ENCODE results near the gene AMN.
A peak's percentile ranks its signal among the peaks of the same experiment; 100 is the strongest.

The AMN gene

GRCh38 chr14:102903248-102903888 lies 19.1 kb upstream of the AMN start:
- H3K36me3 Mint-ChIP-seq = peaks cover 40% of the 10 kb centered on the region
- H3K4me3 Mint-ChIP-seq = no peak overlapping the region
- no peaks in the 10 kb centered on the region for H3K27me3 Mint-ChIP-seq
- peaks cover 41% of the 10 kb centered on the region for H3K4me1 Mint-ChIP-seq
- H3K27ac Mint-ChIP-seq = peak overlapping the region; percentile 88
- H3K9me3 Mint-ChIP-seq = no peaks in the 10 kb centered on the region
- CTCF ChIA-PET = no interaction called here
- no peak for DNase-seq

- H3K4me3 Mint-ChIP-seq = no peak overlapping the region
- H3K27me3 Mint-ChIP-seq = no peaks in the 10 kb centered on the region
- H3K4me1 Mint-ChIP-seq = peaks cover 35% of the 10 kb centered on the region
- H3K36me3 Mint-ChIP-seq = peaks cover 35% of the 10 kb centered on the region
- no peaks in the 10 kb centered on the region for H3K9me3 Mint-ChIP-seq
- CTCF ChIA-PET = no interaction called here
- peak overlapping the region; percentile 69 for H3K27ac Mint-ChIP-seq
- DNase-seq = no peak
Measured at GRCh38 chr14:102903889-102904512, 18.5 kb upstream of the AMN start.

- no peak overlapping the region for H3K4me3 Mint-ChIP-seq
- no peaks in the 10 kb centered on the region for H3K27me3 Mint-ChIP-seq
- H3K27ac Mint-ChIP-seq = no peak overlapping the region
- peaks cover 25% of the 10 kb centered on the region for H3K4me1 Mint-ChIP-seq
- no peak for DNase-seq
- CTCF ChIA-PET = interaction anchor here (0.5 kb wide), 1 partner anchor 97 kb away, joined by 3 read pairs; no protein-coding TSS in a partner anchor
- no peaks in the 10 kb centered on the region for H3K9me3 Mint-ChIP-seq
- H3K36me3 Mint-ChIP-seq = peaks cover 31% of the 10 kb centered on the region
Measured at GRCh38 chr14:102905116-102906108, 17.1 kb upstream of the AMN start.

GRCh38 chr14:102906616-102907302 lies 15.7 kb upstream of the AMN start:
- Mint-ChIP-seq H3K4me3 (no peak overlapping the region), H3K27ac (no peak overlapping the region), H3K27me3 (no peaks in the 10 kb centered on the region), H3K4me1 (peaks cover 11% of the 10 kb centered on the region), H3K9me3 (no peaks in the 10 kb centered on the region), H3K36me3 (peaks cover 28% of the 10 kb centered on the region)
- DNase-seq = no peak
- CTCF ChIA-PET = no interaction called here

- Mint-ChIP-seq H3K9me3 (no peaks in the 10 kb centered on the region), H3K4me3 (no peak overlapping the region), H3K27me3 (no peaks in the 10 kb centered on the region), H3K27ac (no peak overlapping the region), H3K4me1 (peaks cover 7% of the 10 kb centered on the region), H3K36me3 (peaks cover 28% of the 10 kb centered on the region)
- CTCF ChIA-PET = no interaction called here
- no peak for DNase-seq
Measured at GRCh38 chr14:102907303-102907844, 15.1 kb upstream of the AMN start.

GRCh38 chr14:102907980-102908730 lies 14.3 kb upstream of the AMN start:
- no peaks in the 10 kb centered on the region for H3K27me3 Mint-ChIP-seq
- no peak overlapping the region for H3K4me3 Mint-ChIP-seq
- no peaks in the 10 kb centered on the region for H3K4me1 Mint-ChIP-seq
- no peaks in the 10 kb centered on the region for H3K9me3 Mint-ChIP-seq
- DNase-seq = no peak
- H3K27ac Mint-ChIP-seq = no peak overlapping the region
- peaks cover 23% of the 10 kb centered on the region for H3K36me3 Mint-ChIP-seq
- CTCF ChIA-PET = no interaction called here

GRCh38 chr14:102908766-102909455 lies 13.6 kb upstream of the AMN start:
- Mint-ChIP-seq H3K36me3 (peaks cover 20% of the 10 kb centered on the region), H3K4me1 (no peaks in the 10 kb centered on the region), H3K27ac (no peak overlapping the region), H3K4me3 (no peak overlapping the region), H3K27me3 (no peaks in the 10 kb centered on the region), H3K9me3 (no peaks in the 10 kb centered on the region)
- CTCF ChIA-PET = no interaction called here
- no peak for DNase-seq

GRCh38 chr14:102909462-102909861 lies 13.0 kb upstream of the AMN start:
- Mint-ChIP-seq H3K36me3 (peaks cover 20% of the 10 kb centered on the region), H3K4me1 (no peaks in the 10 kb centered on the region), H3K9me3 (no peaks in the 10 kb centered on the region), H3K4me3 (no peak overlapping the region), H3K27ac (no peak overlapping the region), H3K27me3 (no peaks in the 10 kb centered on the region)
- CTCF ChIA-PET = no interaction called here
- no peak for DNase-seq

- Mint-ChIP-seq H3K27ac (no peak overlapping the region), H3K4me3 (no peak overlapping the region), H3K36me3 (peaks cover 20% of the 10 kb centered on the region), H3K9me3 (no peaks in the 10 kb centered on the region), H3K4me1 (no peaks in the 10 kb centered on the region), H3K27me3 (no peaks in the 10 kb centered on the region)
- CTCF ChIA-PET = no interaction called here
- DNase-seq = no peak
Measured at GRCh38 chr14:102909911-102910310, 12.6 kb upstream of the AMN start.

- Mint-ChIP-seq H3K4me3 (no peak overlapping the region), H3K4me1 (no peaks in the 10 kb centered on the region), H3K27me3 (no peaks in the 10 kb centered on the region), H3K27ac (no peak overlapping the region), H3K9me3 (no peaks in the 10 kb centered on the region), H3K36me3 (peaks cover 15% of the 10 kb centered on the region)
- CTCF ChIA-PET = no interaction called here
- DNase-seq = no peak
Measured at GRCh38 chr14:102910442-102910841, 12.0 kb upstream of the AMN start.

GRCh38 chr14:102911541-102911951 lies 10.9 kb upstream of the AMN start:
- no peak for DNase-seq
- Mint-ChIP-seq H3K27ac (no peak overlapping the region), H3K27me3 (no peaks in the 10 kb centered on the region), H3K9me3 (no peaks in the 10 kb centered on the region), H3K4me1 (no peaks in the 10 kb centered on the region), H3K36me3 (peaks cover 8% of the 10 kb centered on the region), H3K4me3 (no peak overlapping the region)
- CTCF ChIA-PET = no interaction called here

- H3K9me3 Mint-ChIP-seq = no peaks in the 10 kb centered on the region
- CTCF ChIA-PET = no interaction called here
- H3K27me3 Mint-ChIP-seq = no peaks in the 10 kb centered on the region
Measured at GRCh38 chr14:102911991-102912761, 10.3 kb upstream of the AMN start.

More at GRCh38 chr14:102911991-102912761, 10.3 kb upstream of the AMN start:
- no peak for DNase-seq
- H3K4me1 Mint-ChIP-seq = no peaks in the 10 kb centered on the region
- no peak overlapping the region for H3K27ac Mint-ChIP-seq
- no peak overlapping the region for H3K4me3 Mint-ChIP-seq
- peaks cover 5% of the 10 kb centered on the region for H3K36me3 Mint-ChIP-seq

Measured in activated naive CD4-positive, alpha-beta T cell treated with anti-CD3 and anti-CD28 coated beads, Interleukin-2, amount 10 ng/mL, durations not matched to agents 7 days and 5 days (primary cell).